HepG2 (cell line): ENCODE measurements around the gene LMAN2. TPM values are rescaled to one million over a fixed set of nuclear protein-coding genes. Genes with fewer than 3 reads are reported as not detected.

Experiments
- ATAC-seq: fragments of 200-7000 bp; cut with Tn5 transposase; 3 replicates; pipeline ENCODE4 v1.9.1; 2020; ENCODE audit warnings: mild to moderate bottlenecking, moderate library complexity
- BruUV-seq: library from RNA; stranded (reverse); fragments of 400-500 nt; replicated peaks from 2 replicates; lab custom pipeline; 2021; lab: Mats Ljungman, UMichigan
- CTCF ChIA-PET: fragments of 300-600 bp; formaldehyde crosslinking; extraction: SDS; loops from one replicate; lab custom pipeline; 2021; ENCODE audit warnings: low total read pairs, inconsistent platforms, low intra/inter-chr PET ratio; lab: Yijun Ruan, JAX
- POLR2A ChIA-PET: fragments of 350-600 bp; sonication (Branson Sonifier 250); formaldehyde crosslinking; loops from one replicate; lab custom pipeline; 2020; ENCODE audit warnings: antibody characterized with exemption, inconsistent platforms; lab: Yijun Ruan, JAX
- DNase-seq: peaks from one replicate; pipeline ENCODE4 v3.0.0-alpha.2; 2015; ENCODE audit warnings: low spot score
- FAIRE-seq: peaks from 3 replicates; lab custom pipeline; 2011; peaks lifted over from hg19 to GRCh38; lab: Jason Lieb, UNC
- H2AFZ ChIP-seq: one replicate; pipeline ENCODE4 v1.6.1; 2011; ENCODE audit warnings: low read length, inconsistent platforms
- H3K27ac ChIP-seq: fragments of 300-600 bp; 3 replicates; pipeline ENCODE4 v1.8.0; 2011; ENCODE audit warnings: mixed run types, mild to moderate bottlenecking, mixed read lengths, low read length, inconsistent platforms; ENCODE audit not compliant: insufficient read depth; ENCODE audit errors: extremely low read length
- H3K27me3 ChIP-seq, 2 experiments: fragments of 200-600 bp in 1 of 2; 2 replicates in 1 of 2; 3 replicates in 1 of 2; pipeline versions ENCODE4 v1.6.0 to v1.8.0; 2011; ENCODE audit warnings: low read length in 2 of 2, mild to moderate bottlenecking in 2 of 2, moderate library complexity in 2 of 2, inconsistent platforms in 1 of 2; ENCODE audit not compliant: insufficient read depth in 2 of 2, control insufficient read depth in 1 of 2
- H3K36me3 ChIP-seq, 2 experiments: fragments of 200-600 bp in 1 of 2; replicated peaks in 1 of 2; 2 replicates in 1 of 2; 3 replicates in 1 of 2; pipeline versions ENCODE4 v1.5.1 to v1.8.0; 2011; ENCODE audit warnings: low read length in 2 of 2, inconsistent platforms in 1 of 2; ENCODE audit not compliant: insufficient read depth in 2 of 2, control insufficient read depth in 1 of 2
- H3K4me1 ChIP-seq: 2 replicates; pipeline ENCODE4 v1.5.1; 2012; ENCODE audit warnings: low read length, inconsistent platforms; ENCODE audit not compliant: insufficient read depth
- H3K4me2 ChIP-seq: 2 replicates; pipeline ENCODE4 v1.6.0; 2011; ENCODE audit warnings: low read depth, low read length, inconsistent platforms
- H3K4me3 ChIP-seq, 3 experiments: fragments of 200-600 bp in 1 of 3; sonication (generic), shearing (Covaris generic) in 1 of 3; replicated peaks in 1 of 3; 2 replicates each; pipeline ENCODE4 v1.5.1; 2011 to 2016; ENCODE audit warnings: low read length in 3 of 3, inconsistent platforms in 2 of 3, low read depth in 2 of 3, mild to moderate bottlenecking in 2 of 3, control low read depth in 1 of 3, mixed read lengths in 1 of 3; ENCODE audit not compliant: insufficient read depth in 1 of 3
- H3K79me2 ChIP-seq: one replicate; pipeline ENCODE4 v1.6.1; 2011; ENCODE audit warnings: low read length, inconsistent platforms; ENCODE audit not compliant: insufficient read depth
- H3K9ac ChIP-seq: 2 replicates; pipeline ENCODE4 v1.6.0; 2011; ENCODE audit warnings: mild to moderate bottlenecking, low read depth, low read length, inconsistent platforms; ENCODE audit not compliant: insufficient read depth
- H3K9me3 ChIP-seq: 2 replicates; pipeline ENCODE4 v1.5.1; 2012; ENCODE audit warnings: mild to moderate bottlenecking, low read length
- H4K20me1 ChIP-seq: 2 replicates; pipeline ENCODE4 v1.6.0; 2011; ENCODE audit warnings: inconsistent platforms, mild to moderate bottlenecking, low read length, moderate library complexity; ENCODE audit not compliant: insufficient read depth
- AGO2 ChIP-seq: fragments of 200-400 bp; formaldehyde crosslinking; optimal IDR thresholded peaks from 2 replicates; pipeline ENCODE3; 2017; ENCODE audit warnings: mild to moderate bottlenecking, low read depth, low read length, moderate library complexity
- SAP130 ChIP-seq: IDR thresholded peaks from 2 replicates; pipeline ENCODE4 v1.6.1; 2016; ENCODE audit warnings: low read depth
- ZNF761 ChIP-seq: sonication (generic); formaldehyde crosslinking; conservative IDR thresholded peaks from 2 replicates; pipeline ENCODE4 v1.4.0; 2020; ENCODE audit warnings: mild to moderate bottlenecking, missing genetic modification reagents
- ZNF816 ChIP-seq: sonication (generic); formaldehyde crosslinking; IDR thresholded peaks from 2 replicates; pipeline ENCODE4 v1.8.0; 2022; ENCODE audit warnings: missing genetic modification reagents, mild to moderate bottlenecking, borderline replicate concordance
- WGBS: methylation state at CpG from one replicate; pipeline ENCODE4 v1.1.6; 2017; ENCODE audit warnings: low lambda C conversion rate; 5-methylcytosine and 5-hydroxymethylcytosine counted together
- in situ Hi-C: cut with HindIII; loops from 2 replicates; pipeline ENCODE4 v1.10.0; 2017; ENCODE audit warnings: low pct_unique_long_range_greater_than_20kb; ENCODE audit not compliant: extremely low pct_ligation_motif_present
- intact Hi-C: fragments of 100-400 bp; cut with micrococcal nuclease; formaldehyde crosslinking; loops from one replicate; pipeline ENCODE4 v1.10.0; 2022; ENCODE audit not compliant: unreplicated experiment
- polyA plus RNA-seq, 8 experiments: library from polyadenylated mRNA; depleted of rRNA in 3 of 8; stranded (reverse) in 7 of 8; unstranded in 1 of 8; fragments of >200 nt; fragmentation: Illumina TruSeq in 4 of 8; extraction: Trizol in 4 of 8; gene quantifications; 2 replicates each; pipeline versions ENCODE4 v1.2.1 to v1.2.3, GENCODE V29; 2011 to 2016; ENCODE audit warnings: low read depth in 4 of 8, missing spikeins in 1 of 8, mixed read lengths in 1 of 8; ENCODE audit not compliant: insufficient read depth in 1 of 8
- total RNA-seq, 5 experiments: library from RNA; depleted of rRNA; stranded (reverse); fragments of >200 nt; fragmentation: Illumina TruSeq; extraction: Trizol; gene quantifications; 2 replicates each; pipeline ENCODE4 v1.2.3, GENCODE V29; 2016; ENCODE audit warnings: low read depth in 1 of 5
- TF ChIP-seq, protein P1 (sequence below): sonication (generic); formaldehyde crosslinking; IDR thresholded peaks from 2 replicates; pipeline ENCODE4 v1.9.0; 2021; ENCODE audit warnings: mild to moderate bottlenecking, missing genetic modification reagents

LMAN2 gene
- total and polyA plus RNA-seq, 2 of the 13 experiments (the other 11 are each of a cell fraction or from before 2014, with no cell fraction given), result 191 to 197 TPM

DNA sequence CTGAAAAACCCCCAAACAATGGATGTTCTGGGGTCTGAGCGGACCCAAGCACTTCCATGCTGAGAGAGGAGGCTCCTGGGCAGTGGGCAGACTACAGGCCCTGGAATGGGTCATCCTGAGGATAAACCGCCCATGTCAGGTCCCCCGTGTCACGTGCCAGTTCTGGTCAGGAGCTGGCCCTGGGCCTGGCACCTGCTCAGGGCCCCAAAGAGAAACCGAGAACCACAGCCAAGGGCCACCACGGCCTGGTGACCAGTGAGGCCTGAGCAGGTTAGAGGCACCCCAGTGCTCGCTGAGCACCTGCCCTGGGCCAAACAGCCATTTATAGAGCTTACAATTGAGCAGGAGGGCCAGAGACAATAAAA, 15.8 kb downstream of the LMAN2 start:
- TF ChIP-seq SAP130 (CRISPR knock-in tag) (no peak), AGO2 (peak; percentile 24)
- 97% methylated on average over 7 of the region's 7 CpGs for WGBS
- H3K9ac ChIP-seq, result no peak overlapping the region
- no peak overlapping the region for H3K4me3 ChIP-seq
- POLR2A ChIA-PET, result interaction anchor here (1.0 to 1.1 kb wide), 3 partner anchors 10 to 249 kb away, joined by 3 read pairs; partner anchors contain the start of gene FGFR4
- intact Hi-C loops, result loop anchor here (1.0 to 2.0 kb wide), 2 partner anchors 17 to 23 kb away; no protein-coding TSS in a partner anchor
- DNase-seq (no peak), ATAC-seq (no peak), FAIRE-seq (no peak)
- H2AFZ ChIP-seq, result no peak overlapping the region
- peaks cover 42 to 88% of the 10 kb centered on the region in 2 experiments for H3K36me3 ChIP-seq
- in situ Hi-C loops, result no loop called here
- BruUV-seq, result no TSS peak
- H3K79me2 ChIP-seq, result peaks cover 6% of the 10 kb centered on the region
- H3K27me3 ChIP-seq, result no peaks in the 10 kb centered on the region
- H3K27ac ChIP-seq, result no peak overlapping the region
- H3K9me3 ChIP-seq, result no peaks in the 10 kb centered on the region
- H3K4me1 ChIP-seq, result no peaks in the 10 kb centered on the region
- H4K20me1 ChIP-seq, result 0 out of 2 replicates have a peak, but pooled peaks cover 3% of the 10 kb centered on the region
- H3K4me2 ChIP-seq, result no peak overlapping the region
- CTCF ChIA-PET, result interaction anchor here (1.2 to 2.9 kb wide), 4 partner anchors 18 to 222 kb away, joined by 3 to 38 read pairs (median 6); no protein-coding TSS in a partner anchor

DNA sequence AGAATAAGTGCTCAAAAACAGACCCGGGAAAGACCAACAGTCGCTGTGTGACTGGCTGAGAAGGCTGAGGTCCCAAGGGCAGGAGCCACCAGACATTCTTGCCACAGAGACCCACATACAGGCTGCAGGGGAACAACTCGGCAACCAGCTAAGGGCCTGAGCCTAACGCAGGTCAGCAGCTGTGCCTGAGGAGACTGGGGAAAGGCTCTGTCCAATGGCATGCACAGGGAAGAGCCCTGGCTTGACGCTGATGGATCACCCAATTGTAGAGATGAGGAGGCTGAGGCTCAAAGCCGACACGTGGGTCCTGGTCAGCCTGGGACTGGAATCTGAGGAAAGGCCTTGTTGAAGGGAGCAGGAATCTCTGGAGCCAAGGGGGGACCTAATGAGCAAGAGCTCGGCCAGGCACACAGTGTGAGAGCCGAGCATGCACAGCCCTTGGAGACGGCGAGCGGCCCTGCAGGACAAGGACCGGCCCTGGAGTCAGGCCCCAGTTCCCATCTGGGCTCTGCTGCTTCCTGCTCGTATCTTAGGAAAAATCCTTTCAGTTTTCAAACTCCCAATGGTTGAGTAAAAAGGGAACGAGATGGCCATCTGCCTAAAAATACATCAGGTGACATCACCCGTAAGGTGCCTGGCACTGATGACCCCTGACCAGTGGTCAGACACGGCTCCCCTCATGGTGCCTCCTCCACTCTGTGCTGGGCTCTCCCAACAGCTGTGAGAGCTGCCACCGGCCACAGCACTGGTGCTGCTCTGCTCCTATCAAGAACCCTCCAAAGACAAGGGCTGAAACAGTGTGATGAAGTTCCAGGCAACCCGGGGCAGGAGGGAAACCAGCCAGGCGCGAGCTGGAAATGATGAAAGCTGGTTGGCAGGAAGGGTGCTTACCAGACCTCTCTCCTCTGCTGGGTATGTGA, 16.4 kb downstream of the LMAN2 start:
- H3K27ac ChIP-seq, result no peak overlapping the region
- POLR2A ChIA-PET, result interaction anchor here (1.1 kb wide), 1 partner anchor 248 kb away, joined by 3 read pairs; the partner anchor contains the start of gene FGFR4
- H3K9ac ChIP-seq, result no peak overlapping the region
- H3K36me3 ChIP-seq, result peaks cover 44 to 92% of the 10 kb centered on the region in 2 experiments
- CTCF ChIA-PET, result interaction anchor here (1.2 to 2.9 kb wide), 2 partner anchors 17 to 22 kb away, joined by 3 to 38 read pairs; no protein-coding TSS in a partner anchor
- no peak for TF ChIP-seq ZNF761
- TF ChIP-seq ZNF816 (CRISPR knock-in tag), result no peak
- TF ChIP-seq, protein P1, sequence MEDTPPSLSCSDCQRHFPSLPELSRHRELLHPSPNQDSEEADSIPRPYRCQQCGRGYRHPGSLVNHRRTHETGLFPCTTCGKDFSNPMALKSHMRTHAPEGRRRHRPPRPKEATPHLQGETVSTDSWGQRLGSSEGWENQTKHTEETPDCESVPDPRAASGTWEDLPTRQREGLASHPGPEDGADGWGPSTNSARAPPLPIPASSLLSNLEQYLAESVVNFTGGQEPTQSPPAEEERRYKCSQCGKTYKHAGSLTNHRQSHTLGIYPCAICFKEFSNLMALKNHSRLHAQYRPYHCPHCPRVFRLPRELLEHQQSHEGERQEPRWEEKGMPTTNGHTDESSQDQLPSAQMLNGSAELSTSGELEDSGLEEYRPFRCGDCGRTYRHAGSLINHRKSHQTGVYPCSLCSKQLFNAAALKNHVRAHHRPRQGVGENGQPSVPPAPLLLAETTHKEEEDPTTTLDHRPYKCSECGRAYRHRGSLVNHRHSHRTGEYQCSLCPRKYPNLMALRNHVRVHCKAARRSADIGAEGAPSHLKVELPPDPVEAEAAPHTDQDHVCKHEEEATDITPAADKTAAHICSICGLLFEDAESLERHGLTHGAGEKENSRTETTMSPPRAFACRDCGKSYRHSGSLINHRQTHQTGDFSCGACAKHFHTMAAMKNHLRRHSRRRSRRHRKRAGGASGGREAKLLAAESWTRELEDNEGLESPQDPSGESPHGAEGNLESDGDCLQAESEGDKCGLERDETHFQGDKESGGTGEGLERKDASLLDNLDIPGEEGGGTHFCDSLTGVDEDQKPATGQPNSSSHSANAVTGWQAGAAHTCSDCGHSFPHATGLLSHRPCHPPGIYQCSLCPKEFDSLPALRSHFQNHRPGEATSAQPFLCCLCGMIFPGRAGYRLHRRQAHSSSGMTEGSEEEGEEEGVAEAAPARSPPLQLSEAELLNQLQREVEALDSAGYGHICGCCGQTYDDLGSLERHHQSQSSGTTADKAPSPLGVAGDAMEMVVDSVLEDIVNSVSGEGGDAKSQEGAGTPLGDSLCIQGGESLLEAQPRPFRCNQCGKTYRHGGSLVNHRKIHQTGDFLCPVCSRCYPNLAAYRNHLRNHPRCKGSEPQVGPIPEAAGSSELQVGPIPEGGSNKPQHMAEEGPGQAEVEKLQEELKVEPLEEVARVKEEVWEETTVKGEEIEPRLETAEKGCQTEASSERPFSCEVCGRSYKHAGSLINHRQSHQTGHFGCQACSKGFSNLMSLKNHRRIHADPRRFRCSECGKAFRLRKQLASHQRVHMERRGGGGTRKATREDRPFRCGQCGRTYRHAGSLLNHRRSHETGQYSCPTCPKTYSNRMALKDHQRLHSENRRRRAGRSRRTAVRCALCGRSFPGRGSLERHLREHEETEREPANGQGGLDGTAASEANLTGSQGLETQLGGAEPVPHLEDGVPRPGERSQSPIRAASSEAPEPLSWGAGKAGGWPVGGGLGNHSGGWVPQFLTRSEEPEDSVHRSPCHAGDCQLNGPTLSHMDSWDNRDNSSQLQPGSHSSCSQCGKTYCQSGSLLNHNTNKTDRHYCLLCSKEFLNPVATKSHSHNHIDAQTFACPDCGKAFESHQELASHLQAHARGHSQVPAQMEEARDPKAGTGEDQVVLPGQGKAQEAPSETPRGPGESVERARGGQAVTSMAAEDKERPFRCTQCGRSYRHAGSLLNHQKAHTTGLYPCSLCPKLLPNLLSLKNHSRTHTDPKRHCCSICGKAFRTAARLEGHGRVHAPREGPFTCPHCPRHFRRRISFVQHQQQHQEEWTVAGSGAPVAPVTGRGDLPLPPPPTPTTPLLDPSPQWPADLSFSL (CRISPR knock-in tag), result no peak
- intact Hi-C loops (no loop called here), in situ Hi-C loops (no loop called here)
- no peak for ATAC-seq
- DNase-seq, result no peak
- H3K4me2 ChIP-seq, result no peak overlapping the region
- WGBS, result 97% methylated on average over 18 of the region's 21 CpGs
- H4K20me1 ChIP-seq, result 0 out of 2 replicates have a peak, but pooled peaks cover 3% of the 10 kb centered on the region
- no peak for FAIRE-seq
- no TSS peak for BruUV-seq
- peaks cover 4% of the 10 kb centered on the region for H3K79me2 ChIP-seq
- no peaks in the 10 kb centered on the region for H3K4me1 ChIP-seq
- H3K4me3 ChIP-seq, result no peak overlapping the region
- no peaks in the 10 kb centered on the region for H3K27me3 ChIP-seq
- H2AFZ ChIP-seq, result no peak overlapping the region
- H3K9me3 ChIP-seq, result no peaks in the 10 kb centered on the region
